Activated CD4-positive, alpha-beta T cell treated with anti-CD3 and anti-CD28 coated beads, Interleukin-2, amount 50 U/mL, for 24 hours (primary cell): ENCODE measurements around the gene LDB3.

Experiments
- DNase-seq, 2 donors: peaks; one replicate each; pipeline ENCODE4 v3.0.0-alpha.2; 2020; ENCODE audit warnings: low read depth in 1 of 2, low spot score in 1 of 2

Gene LDB3

GRCh38 chr10:86705139-86705538 is 36.8 kb downstream of the LDB3 start:
- DNase-seq: no peak

- no peak for DNase-seq
Observed at GRCh38 chr10:86705905-86706304, 37.6 kb downstream of the LDB3 start.

DNA sequence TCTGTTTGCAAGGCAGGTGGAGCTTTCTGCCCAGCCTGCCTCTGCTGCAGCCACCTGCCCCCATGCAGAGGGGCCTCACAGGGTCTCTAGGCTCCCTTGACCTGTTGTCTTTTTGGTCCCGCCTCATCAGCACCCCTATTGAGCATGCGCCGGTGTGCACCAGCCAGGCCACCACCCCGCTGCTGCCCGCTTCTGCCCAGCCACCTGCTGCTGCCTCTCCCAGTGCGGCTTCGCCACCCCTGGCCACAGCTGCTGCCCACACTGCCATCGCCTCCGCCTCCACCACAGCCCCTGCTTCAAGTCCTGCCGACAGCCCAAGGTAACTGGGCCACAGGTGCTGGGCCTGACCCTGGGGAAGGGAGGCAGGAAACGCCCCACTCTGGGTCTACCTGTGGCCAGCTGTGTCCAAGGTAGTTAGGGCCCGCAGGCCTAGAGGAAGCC is 38.1 kb downstream of the LDB3 start:
- DNase-seq: no peak

- no peak for DNase-seq
Observed at GRCh38 chr10:86706977-86707376, 38.7 kb downstream of the LDB3 start.

DNA sequence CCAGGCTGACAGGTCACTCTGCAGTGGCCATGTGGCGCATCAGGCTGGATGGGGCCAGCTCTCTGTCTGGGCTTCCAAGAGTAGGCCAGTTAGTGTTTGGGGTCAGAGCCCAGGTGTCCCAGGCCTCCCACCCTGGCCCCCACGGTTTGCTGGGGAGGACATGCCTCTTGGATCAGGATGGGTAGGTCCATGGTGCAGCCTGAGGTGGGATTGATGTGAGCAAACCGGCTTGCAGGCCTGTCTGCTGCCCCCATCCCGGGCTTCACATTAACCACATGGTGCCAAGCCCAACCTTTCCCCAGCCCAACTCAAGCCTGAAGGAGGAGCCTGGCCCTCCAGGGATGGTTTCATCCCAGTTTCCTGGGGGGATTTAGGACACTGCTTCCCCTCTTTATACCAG is 39.2 kb downstream of the LDB3 start:
- no peak for DNase-seq

- DNase-seq: no peak
Observed at GRCh38 chr10:86708068-86708782, 39.9 kb downstream of the LDB3 start.

DNA sequence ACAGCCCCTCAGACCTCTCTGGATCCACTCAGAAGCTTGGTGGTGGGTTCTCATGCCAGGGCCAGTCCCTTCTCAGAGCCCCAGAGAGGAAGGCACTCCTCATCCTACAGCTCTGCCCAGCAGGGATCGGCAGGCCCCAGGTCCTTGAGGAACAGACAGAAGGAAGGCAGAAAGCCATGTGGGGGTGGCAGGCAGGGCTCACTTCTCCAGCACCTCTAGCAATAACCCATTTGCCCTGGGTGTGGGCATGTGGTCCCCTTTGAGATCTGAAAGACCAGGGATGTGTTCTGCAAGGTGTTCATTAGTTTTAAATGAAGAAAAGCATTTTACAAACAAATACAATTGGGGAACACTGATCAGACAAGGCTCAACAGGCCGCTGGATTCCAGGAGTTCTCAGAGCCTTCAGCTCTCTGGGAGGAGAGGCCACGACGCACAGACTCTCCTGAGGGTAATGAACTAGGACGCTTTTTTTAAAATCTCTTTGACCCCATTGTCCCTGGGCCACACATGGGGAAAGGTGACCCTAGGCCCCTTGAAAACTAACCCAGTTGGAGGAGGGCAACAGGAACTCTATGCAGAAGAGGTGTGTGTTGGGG is 40.6 kb downstream of the LDB3 start:
- DNase-seq: no peak

DNA sequence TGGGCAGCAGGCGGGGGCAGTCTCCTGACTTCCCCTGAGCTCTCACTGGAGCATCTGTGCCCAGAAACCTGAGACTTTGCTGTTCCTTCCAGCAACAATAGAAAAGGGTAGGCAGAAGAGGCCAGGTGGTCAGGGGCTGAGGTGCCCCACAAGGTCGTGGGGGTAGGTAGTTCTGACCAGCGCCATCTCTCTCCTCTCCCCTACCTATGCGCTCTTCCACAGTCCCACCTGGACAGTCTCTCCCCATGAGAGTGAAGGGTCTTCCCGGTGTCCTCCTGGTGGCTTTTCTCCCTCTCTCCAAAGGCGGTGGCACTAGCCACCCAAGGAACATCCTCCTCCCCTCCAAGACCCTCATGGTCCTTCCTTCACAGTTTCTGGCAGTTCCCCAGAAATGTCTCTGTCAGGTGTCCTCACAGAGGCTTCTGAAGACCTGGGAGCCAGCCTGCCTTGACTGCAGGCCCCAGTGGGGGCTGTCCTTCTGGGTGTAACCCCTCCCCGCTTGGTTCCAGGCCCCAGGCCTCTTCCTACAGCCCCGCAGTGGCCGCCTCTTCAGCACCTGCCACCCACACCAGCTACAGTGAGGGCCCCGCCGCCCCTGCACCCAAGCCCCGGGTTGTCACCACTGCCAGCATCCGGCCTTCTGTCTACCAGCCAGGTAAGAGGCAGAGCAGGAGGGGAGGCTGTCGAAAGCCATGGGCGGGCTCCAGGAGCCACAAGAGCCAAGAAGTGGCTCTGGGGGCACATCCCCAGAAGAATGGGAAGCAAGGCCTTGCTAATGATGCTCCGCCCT is 41.3 kb downstream of the LDB3 start:
- no peak for DNase-seq

GRCh38 chr10:86710987-86711512 is 42.7 kb downstream of the LDB3 start:
- peak; percentile 75 to 81 for DNase-seq

- peak; percentile 24 to 31 for DNase-seq
Observed at GRCh38 chr10:86711513-86712316, 43.4 kb downstream of the LDB3 start.

DNA sequence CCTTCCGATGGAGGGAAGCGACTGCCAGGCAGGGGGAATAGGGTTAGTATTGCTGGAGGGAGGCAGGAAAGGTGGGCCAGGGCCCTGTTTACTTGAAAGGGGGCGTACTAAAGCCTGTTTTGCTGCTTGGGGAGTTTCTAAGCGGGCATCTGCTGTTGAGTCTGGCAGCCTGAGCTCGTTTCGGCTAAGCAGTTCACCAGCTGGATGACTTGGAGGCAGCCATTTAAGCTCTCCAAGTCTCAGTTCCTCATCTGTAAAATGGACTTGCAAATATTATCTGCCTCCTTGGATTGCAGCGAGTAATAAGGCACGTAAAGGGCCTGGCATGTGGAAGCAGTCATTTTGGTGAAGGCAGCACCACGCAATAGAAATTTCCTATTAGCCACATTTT is 44.0 kb downstream of the LDB3 start:
- no peak for DNase-seq

GRCh38 chr10:86715156-86715795 is 47.0 kb downstream of the LDB3 start:
- DNase-seq: no peak

DNA sequence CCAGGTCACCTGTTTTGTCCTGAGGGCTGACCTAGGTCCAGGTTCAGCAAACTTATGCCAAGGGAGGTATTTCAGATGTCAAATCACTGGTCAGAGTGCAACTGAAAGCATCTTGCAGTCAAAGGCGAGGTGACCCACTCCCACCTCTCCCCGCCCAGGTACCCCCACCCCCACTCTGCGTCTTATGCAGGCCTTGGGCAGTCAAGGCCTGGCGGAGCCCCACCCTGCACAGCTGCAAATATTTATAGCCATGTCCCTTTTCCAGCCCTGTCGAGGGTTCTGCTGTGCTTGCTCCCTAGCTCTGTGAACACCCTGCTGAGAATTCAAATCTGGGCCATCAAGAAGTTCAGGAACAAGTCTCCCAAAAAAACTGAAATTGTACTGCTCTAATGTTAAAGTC is 47.5 kb downstream of the LDB3 start:
- no peak for DNase-seq

GRCh38 chr10:86716466-86716865 is 48.2 kb downstream of the LDB3 start:
- DNase-seq: no peak

- DNase-seq: no peak
Observed at GRCh38 chr10:86718556-86718955, 50.2 kb downstream of the LDB3 start.

- no peak for DNase-seq
Observed at GRCh38 chr10:86721232-86721631, 52.9 kb downstream of the LDB3 start.

GRCh38 chr10:86723009-86723408 is 54.7 kb downstream of the LDB3 start:
- DNase-seq: no peak

GRCh38 chr10:86724445-86724844 is 56.1 kb downstream of the LDB3 start:
- no peak for DNase-seq

GRCh38 chr10:86725980-86726676 is 57.8 kb downstream of the LDB3 start:
- no peak for DNase-seq

GRCh38 chr10:86726677-86726999 is 58.3 kb downstream of the LDB3 start:
- no peak for DNase-seq
